Parathyroid adenoma (tissue), 2 donors: ENCODE results near the gene GNAO1.
"Not testable (repeated sequence)": the region's sequence is repeated elsewhere in the genome, so short reads cannot be mapped to it uniquely, and the experiment has no call there.

Experiments used
- H2AFZ ChIP-seq: fragments of 300-600 bp; sonication (generic); one replicate; pipeline ENCODE4 v1.7.0; 2017; ENCODE audit warnings: antibody characterized with exemption, mild to moderate bottlenecking
- H3K27ac ChIP-seq: fragments of 300-600 bp; sonication (generic); one replicate; pipeline ENCODE4 v1.7.0; 2017
- H3K27me3 ChIP-seq: fragments of 300-600 bp; sonication (generic); one replicate; pipeline ENCODE4 v1.7.0; 2017; ENCODE audit warnings: low read length; ENCODE audit not compliant: control insufficient read depth, insufficient read depth
- H3K36me3 ChIP-seq: fragments of 300-600 bp; sonication (generic); one replicate; pipeline ENCODE4 v1.7.0; 2017; ENCODE audit warnings: low read length; ENCODE audit not compliant: control insufficient read depth, insufficient read depth
- H3K4me1 ChIP-seq: fragments of 300-600 bp; sonication (generic); one replicate; pipeline ENCODE4 v1.7.0; 2017; ENCODE audit warnings: control low read depth
- H3K4me2 ChIP-seq: fragments of 300-600 bp; sonication (generic); one replicate; pipeline ENCODE4 v1.7.0; 2017; ENCODE audit warnings: low read length
- H3K4me3 ChIP-seq: fragments of 300-600 bp; sonication (generic); one replicate; pipeline ENCODE4 v1.7.0; 2017; ENCODE audit warnings: low read depth, low read length
- H3K79me2 ChIP-seq: fragments of 300-600 bp; sonication (generic); one replicate; pipeline ENCODE4 v1.7.0; 2017; ENCODE audit warnings: control low read depth
- H3K9ac ChIP-seq: fragments of 300-600 bp; sonication (generic); one replicate; pipeline ENCODE4 v1.7.0; 2017; ENCODE audit warnings: mild to moderate bottlenecking
- H3K9me3 ChIP-seq: fragments of 300-600 bp; sonication (generic); one replicate; pipeline ENCODE4 v1.7.0; 2017; ENCODE audit warnings: low read length; ENCODE audit not compliant: control insufficient read depth
- CTCF ChIP-seq: fragments of 300-600 bp; sonication (generic); IDR thresholded peaks from one replicate; pipeline ENCODE4 v1.7.0; 2017; ENCODE audit warnings: antibody characterized with exemption, mild to moderate bottlenecking
- donor health status: primary hyperparathyroidism.

The GNAO1 gene

GRCh38 chr16:56389554-56389953 lies 198.3 kb downstream of the GNAO1 start:
- Histone ChIP-seq H3K27me3 (no peaks in the 10 kb centered on the region), H3K79me2 (peaks cover 31% of the 10 kb centered on the region), H3K4me3 (no peak overlapping the region), H3K36me3 (no peaks in the 10 kb centered on the region), H3K27ac (no peak overlapping the region), H3K4me2 (no peak overlapping the region), H2AFZ (no peak overlapping the region), H3K4me1 (no peaks in the 10 kb centered on the region), H3K9me3 (no peaks in the 10 kb centered on the region), H3K9ac (no peak overlapping the region)
- no peak for TF ChIP-seq CTCF

- H3K79me2 ChIP-seq: peaks cover 20% of the 10 kb centered on the region
- H3K9ac ChIP-seq, H3K4me2 ChIP-seq: not testable (repeated sequence)
These were observed 205.4 kb downstream of the GNAO1 start for GRCh38 chr16:56396724-56397123.

GRCh38 chr16:56399047-56399446 lies 207.8 kb downstream of the GNAO1 start:
- H3K9ac ChIP-seq: no peak overlapping the region
- peaks cover 13% of the 10 kb centered on the region for H3K79me2 ChIP-seq
- no peak for TF ChIP-seq CTCF
- H3K9me3 ChIP-seq: no peaks in the 10 kb centered on the region
- no peak overlapping the region for H3K4me3 ChIP-seq
- H2AFZ ChIP-seq: no peak overlapping the region
- H3K27ac ChIP-seq: no peak overlapping the region
- no peaks in the 10 kb centered on the region for H3K27me3 ChIP-seq
- H3K4me1 ChIP-seq: no peaks in the 10 kb centered on the region
- no peak overlapping the region for H3K4me2 ChIP-seq
- H3K36me3 ChIP-seq: no peaks in the 10 kb centered on the region

More at GRCh38 chr16:56396724-56397123, 205.4 kb downstream of the GNAO1 start:
- not testable (repeated sequence) for H3K27ac ChIP-seq, H3K27me3 ChIP-seq, H3K9me3 ChIP-seq, H3K4me1 ChIP-seq, H2AFZ ChIP-seq, H3K36me3 ChIP-seq, H3K4me3 ChIP-seq

GRCh38 chr16:56399486-56399885 lies 208.2 kb downstream of the GNAO1 start:
- Histone ChIP-seq H3K4me1 (no peaks in the 10 kb centered on the region), H3K36me3 (no peaks in the 10 kb centered on the region), H2AFZ (no peak overlapping the region), H3K4me2 (no peak overlapping the region), H3K27me3 (no peaks in the 10 kb centered on the region), H3K9ac (no peak overlapping the region), H3K79me2 (peaks cover 13% of the 10 kb centered on the region), H3K4me3 (no peak overlapping the region), H3K27ac (no peak overlapping the region), H3K9me3 (no peaks in the 10 kb centered on the region)
- no peak for TF ChIP-seq CTCF

GRCh38 chr16:56400458-56400857 lies 209.2 kb downstream of the GNAO1 start:
- no peak overlapping the region for H3K4me3 ChIP-seq
- no peak overlapping the region for H3K4me2 ChIP-seq
- no peaks in the 10 kb centered on the region for H3K4me1 ChIP-seq
- no peaks in the 10 kb centered on the region for H3K27me3 ChIP-seq
- H3K9ac ChIP-seq: no peak overlapping the region
- no peak overlapping the region for H2AFZ ChIP-seq
- no peak for TF ChIP-seq CTCF
- no peak overlapping the region for H3K27ac ChIP-seq
- H3K9me3 ChIP-seq: no peaks in the 10 kb centered on the region
- H3K79me2 ChIP-seq: peaks cover 10% of the 10 kb centered on the region
- H3K36me3 ChIP-seq: no peaks in the 10 kb centered on the region
